A673 (cell line): ENCODE data around the gene COBL. TPM values are rescaled to one million over a fixed set of nuclear protein-coding genes. Genes with fewer than 3 reads are reported as not detected.
"Not testable (repeated sequence)": the region's sequence is repeated elsewhere in the genome, so short reads cannot be mapped to it uniquely, and the experiment has no call there.

ENCODE experiments used
- BruUV-seq: library from RNA; stranded (reverse); fragments of 400-500 nt; replicated peaks from 2 replicates; lab custom pipeline; 2021; lab: Mats Ljungman, UMichigan
- CTCF ChIA-PET: fragments of 300-600 bp; sonication (Branson Sonifier 250); formaldehyde crosslinking; loops from one replicate; lab custom pipeline; 2022; ENCODE audit warnings: antibody characterized with exemption; lab: Charles Lee
- POLR2A ChIA-PET: fragments of 300-600 bp; sonication (Branson Sonifier 250); formaldehyde crosslinking; loops from one replicate; lab custom pipeline; 2022; ENCODE audit warnings: antibody characterized with exemption; ENCODE audit not compliant: low non-redundant PET; lab: Charles Lee
- DNase-seq: peaks from one replicate; pipeline ENCODE4 v3.0.0-alpha.2; 2015; ENCODE audit warnings: low spot score
- H3K27ac ChIP-seq: fragments of 200-600 bp; sonication (generic); 2 replicates; pipeline ENCODE4 v1.5.1; 2016; ENCODE audit warnings: mixed run types, low read depth, mild to moderate bottlenecking, mixed read lengths, antibody characterized with exemption, low read length; ENCODE audit not compliant: poor library complexity, severe bottlenecking
- H3K27me3 ChIP-seq: fragments of 200-600 bp; sonication (generic); replicated peaks from 2 replicates; pipeline ENCODE4 v1.6.1; 2017; ENCODE audit warnings: mixed run types, low read depth, mild to moderate bottlenecking, mixed read lengths, antibody characterized with exemption, low read length; ENCODE audit not compliant: insufficient read depth, poor library complexity
- H3K36me3 ChIP-seq: fragments of 200-600 bp; sonication (generic); 2 replicates; pipeline ENCODE4 v1.6.1; 2016; ENCODE audit warnings: mixed run types, mild to moderate bottlenecking, mixed read lengths, antibody characterized with exemption, low read length; ENCODE audit not compliant: insufficient read depth, poor library complexity, severe bottlenecking
- H3K4me1 ChIP-seq: fragments of 200-600 bp; sonication (generic); 2 replicates; pipeline ENCODE4 v1.6.1; 2017; ENCODE audit warnings: mixed run types, mild to moderate bottlenecking, mixed read lengths, antibody characterized with exemption, low read length; ENCODE audit not compliant: insufficient read depth, poor library complexity, severe bottlenecking
- H3K4me3 ChIP-seq: fragments of 200-600 bp; sonication (generic); 2 replicates; pipeline ENCODE4 v1.5.1; 2016; ENCODE audit warnings: low read depth, mixed run types, mild to moderate bottlenecking, mixed read lengths, low read length; ENCODE audit not compliant: poor library complexity, severe bottlenecking
- H3K9me3 ChIP-seq: fragments of 200-600 bp; sonication (generic); 2 replicates; pipeline ENCODE4 v1.6.1; 2016; ENCODE audit warnings: mixed run types, low read depth, mild to moderate bottlenecking, mixed read lengths, antibody characterized with exemption, low read length; ENCODE audit not compliant: poor library complexity, severe bottlenecking
- EZH2 ChIP-seq: fragments of 200-600 bp; sonication (generic); IDR thresholded peaks from 2 replicates; pipeline ENCODE4 v1.6.1; 2017; ENCODE audit warnings: borderline replicate concordance, low read depth, mild to moderate bottlenecking, mixed read lengths, antibody characterized with exemption, low read length; ENCODE audit not compliant: poor library complexity, severe bottlenecking
- intact Hi-C: fragments of 100-400 bp; cut with micrococcal nuclease; formaldehyde crosslinking; loops from one replicate; pipeline ENCODE4 v1.10.0; 2022; ENCODE audit not compliant: unreplicated experiment
- total RNA-seq: library from RNA; stranded (reverse); gene quantifications from 2 replicates; pipeline ENCODE4 v1.2.3, GENCODE V29; 2021
- TF ChIP-seq, protein P1 (sequence below): fragments of 300-800, 200-600 bp; sonication (generic); conservative IDR thresholded peaks from 2 replicates; pipeline ENCODE4 v1.5.1; 2017; ENCODE audit warnings: low read depth, mild to moderate bottlenecking, antibody characterized with exemption, low read length, moderate library complexity, mixed read lengths

The COBL gene
- total RNA-seq, 1 experiment from 2014 or later = not detected

DNA sequence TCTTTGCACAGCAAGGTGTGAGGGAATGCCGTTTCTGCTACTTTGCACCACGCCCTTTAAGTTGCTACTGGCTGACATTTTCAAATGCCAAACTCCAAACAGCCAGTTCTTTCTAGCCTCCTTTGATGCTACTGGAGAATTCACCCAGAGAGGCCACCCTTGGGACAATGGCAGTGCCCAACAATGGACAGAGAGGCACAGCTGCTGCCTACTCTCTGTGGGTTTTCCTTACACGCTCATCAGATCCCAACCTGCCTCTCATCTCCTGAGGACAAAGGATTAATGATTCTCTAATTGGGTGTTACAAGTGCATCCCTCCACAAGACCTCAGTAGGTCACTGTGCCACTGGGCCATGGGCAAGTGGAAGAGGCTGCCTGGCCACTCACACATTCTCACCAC lies 105.8 kb downstream of the COBL start:
- intact Hi-C loops = no loop called here
- BruUV-seq = no TSS peak
- no peak overlapping the region for H3K27ac ChIP-seq
- H3K9me3 ChIP-seq = peaks cover 7% of the 10 kb centered on the region
- H3K27me3 ChIP-seq = no peaks in the 10 kb centered on the region
- no peak overlapping the region for H3K4me3 ChIP-seq
- TF ChIP-seq EZH2 = no peak
- TF ChIP-seq, protein P1, sequence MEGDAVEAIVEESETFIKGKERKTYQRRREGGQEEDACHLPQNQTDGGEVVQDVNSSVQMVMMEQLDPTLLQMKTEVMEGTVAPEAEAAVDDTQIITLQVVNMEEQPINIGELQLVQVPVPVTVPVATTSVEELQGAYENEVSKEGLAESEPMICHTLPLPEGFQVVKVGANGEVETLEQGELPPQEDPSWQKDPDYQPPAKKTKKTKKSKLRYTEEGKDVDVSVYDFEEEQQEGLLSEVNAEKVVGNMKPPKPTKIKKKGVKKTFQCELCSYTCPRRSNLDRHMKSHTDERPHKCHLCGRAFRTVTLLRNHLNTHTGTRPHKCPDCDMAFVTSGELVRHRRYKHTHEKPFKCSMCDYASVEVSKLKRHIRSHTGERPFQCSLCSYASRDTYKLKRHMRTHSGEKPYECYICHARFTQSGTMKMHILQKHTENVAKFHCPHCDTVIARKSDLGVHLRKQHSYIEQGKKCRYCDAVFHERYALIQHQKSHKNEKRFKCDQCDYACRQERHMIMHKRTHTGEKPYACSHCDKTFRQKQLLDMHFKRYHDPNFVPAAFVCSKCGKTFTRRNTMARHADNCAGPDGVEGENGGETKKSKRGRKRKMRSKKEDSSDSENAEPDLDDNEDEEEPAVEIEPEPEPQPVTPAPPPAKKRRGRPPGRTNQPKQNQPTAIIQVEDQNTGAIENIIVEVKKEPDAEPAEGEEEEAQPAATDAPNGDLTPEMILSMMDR = no peak
- no peak for DNase-seq
- H3K4me1 ChIP-seq = no peaks in the 10 kb centered on the region
- H3K36me3 ChIP-seq = no peaks in the 10 kb centered on the region
- ChIA-PET POLR2A (no interaction called here), CTCF (no interaction called here)

DNA sequence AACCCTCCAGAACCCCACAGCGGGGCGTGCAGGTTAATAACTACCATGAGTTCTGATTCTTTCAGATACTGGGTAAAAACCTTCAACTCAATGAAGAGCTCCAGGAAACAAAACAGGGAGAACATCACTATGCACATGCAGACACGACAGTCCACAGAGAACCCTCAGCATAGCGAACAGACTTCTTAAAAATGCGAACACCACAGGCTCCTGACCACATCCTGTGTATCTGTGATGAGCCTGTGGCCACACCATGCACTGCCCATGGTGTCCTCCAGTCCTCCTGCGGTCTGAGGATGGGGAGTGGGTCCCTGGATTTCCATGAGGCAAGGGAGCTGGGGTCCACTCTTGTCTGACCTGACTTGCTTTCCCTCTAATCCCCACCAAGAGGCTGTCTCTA lies 107.2 kb downstream of the COBL start:
- CTCF ChIA-PET = no interaction called here
- Histone ChIP-seq H3K9me3 (peaks cover 5% of the 10 kb centered on the region), H3K27me3 (no peaks in the 10 kb centered on the region), H3K4me3 (no peak overlapping the region), H3K4me1 (no peaks in the 10 kb centered on the region), H3K36me3 (no peaks in the 10 kb centered on the region), H3K27ac (no peak overlapping the region)
- no TSS peak for BruUV-seq
- DNase-seq = no peak
- intact Hi-C loops = no loop called here
- TF ChIP-seq, protein P1 = no peak
- no peak for TF ChIP-seq EZH2
- POLR2A ChIA-PET = no interaction called here

- POLR2A ChIA-PET, CTCF ChIA-PET, H3K36me3 ChIP-seq, H3K27me3 ChIP-seq, BruUV-seq, H3K27ac ChIP-seq, H3K4me1 ChIP-seq, H3K4me3 ChIP-seq, intact Hi-C loops, DNase-seq: not testable (repeated sequence)
- peaks cover 11% of the 10 kb centered on the region for H3K9me3 ChIP-seq
These were observed 108.5 kb downstream of the COBL start for GRCh38 chr7:51208125-51208524.

GRCh38 chr7:51198654-51199053 lies 118.0 kb downstream of the COBL start:
- CTCF ChIA-PET = no interaction called here
- POLR2A ChIA-PET = no interaction called here
- TF ChIP-seq EZH2 = no peak
- TF ChIP-seq, protein P1 = no peak

More at GRCh38 chr7:51198654-51199053, 118.0 kb downstream of the COBL start:
- Histone ChIP-seq H3K36me3 (no peaks in the 10 kb centered on the region), H3K4me1 (no peaks in the 10 kb centered on the region), H3K9me3 (peaks cover 26% of the 10 kb centered on the region), H3K4me3 (no peak overlapping the region), H3K27ac (no peak overlapping the region), H3K27me3 (no peaks in the 10 kb centered on the region)
- intact Hi-C loops = no loop called here
- DNase-seq = no peak
- BruUV-seq = no TSS peak
